ENCODE data around the gene ARHGAP6. TPM values are rescaled to one million over a fixed set of nuclear protein-coding genes. Genes with fewer than 3 reads are reported as not detected.
A peak's percentile ranks its signal among the peaks of the same experiment; 100 is the strongest.

Gene ARHGAP6
- total and polyA plus RNA-seq, 9 of the 15 experiments (the other 6 are each of a cell fraction or from before 2014, with no cell fraction given), result 12.5 to 63.6 (median 41.8) TPM

DNA sequence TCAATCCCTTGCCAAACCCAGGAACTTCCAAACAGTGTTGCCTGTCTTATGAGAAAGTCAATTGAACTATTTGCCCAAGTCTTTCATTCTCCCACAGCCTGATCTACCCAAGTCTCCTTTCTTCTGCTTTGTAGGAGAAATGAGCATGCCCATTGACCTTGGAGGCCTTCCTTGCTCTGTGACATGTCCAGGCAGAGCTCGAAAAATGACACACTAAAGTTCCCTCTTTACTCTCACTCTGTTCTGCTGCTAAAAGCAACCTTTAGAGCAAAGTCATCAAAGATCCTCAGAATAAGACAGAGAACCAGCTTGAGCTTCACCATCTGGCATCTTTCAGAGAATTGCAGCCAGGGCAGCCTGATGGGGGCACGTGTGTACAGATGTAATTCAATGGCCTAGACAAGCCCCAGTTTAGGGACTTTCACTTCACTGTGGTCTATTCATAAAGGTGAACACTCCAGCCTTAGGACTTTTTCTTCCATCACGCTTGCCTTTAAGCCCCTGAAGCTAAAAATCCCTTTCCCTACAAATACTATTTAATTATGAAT, 236.1 kb downstream of the ARHGAP6 start:
- no peaks in the 10 kb centered on the region for H4K20me1 ChIP-seq (replicated peaks; ENCODE audit: control insufficient read depth, insufficient read depth, low read length)
- in situ Hi-C loops (cut with MboI) (no loop called here), intact Hi-C loops (cut with micrococcal nuclease) (no loop called here)
- 41% methylated on average over 2 of the region's 3 CpGs for WGBS (ENCODE audit: insufficient coverage, low coverage, missing lambda C conversion rate)
- no peaks in the 10 kb centered on the region for H3K9me1 ChIP-seq (ENCODE audit: control insufficient read depth, insufficient read depth, low read length)
- H3K4me1 ChIP-seq (replicated peaks in 1 of 2; ENCODE audit: control insufficient read depth in 2 of 2, insufficient read depth in 2 of 2, low read length in 2 of 2), result peaks cover 14 to 15% of the 10 kb centered on the region in 2 experiments; a peak in 4 of 5 replicates
- CTCF ChIA-PET (ENCODE audit: low intra/inter-chr PET ratio), result no interaction called here
- ATAC-seq, result no peak
- H3K27ac ChIP-seq (ENCODE audit: extremely low read depth, low read depth, low read length), result no peak overlapping the region
- no peaks in the 10 kb centered on the region for H3K9me3 ChIP-seq (replicated peaks; ENCODE audit: control insufficient read depth, insufficient read depth, low read depth, low read length)
- no peak for DNase-seq (ENCODE audit: extremely low read depth in 1 of 4, low spot score in 3 of 4)
- H3K4me2 ChIP-seq (ENCODE audit: insufficient read depth, low read length), result no peak overlapping the region
- no peak overlapping the region for H3K9ac ChIP-seq (ENCODE audit: insufficient read depth in 1 of 2, low read depth in 2 of 2, low read length in 2 of 2)
- peak overlapping the region; percentile 74 for H2AFZ ChIP-seq (ENCODE audit: low read depth, low read length)
- H3K36me3 ChIP-seq (ENCODE audit: control insufficient read depth, insufficient read depth, low read length), result 0 out of 3 replicates have a peak, but pooled peaks cover 4% of the 10 kb centered on the region
- no peak overlapping the region for H3K4me3 ChIP-seq
- H3K79me2 ChIP-seq (ENCODE audit: control insufficient read depth, insufficient read depth, low read length), result peaks cover 36% of the 10 kb centered on the region
- no TSS peak for BruUV-seq (replicated peaks)
- POLR2A ChIA-PET, result interaction anchor here (1.1 kb wide), 1 partner anchor 8 kb away, joined by 3 read pairs; no protein-coding TSS in a partner anchor
- no peaks in the 10 kb centered on the region for H3K27me3 ChIP-seq (ENCODE audit: control insufficient read depth in 2 of 2, insufficient read depth in 2 of 2, low read length in 2 of 2)
- no peak for FAIRE-seq
- TF ChIP-seq, protein P1, sequence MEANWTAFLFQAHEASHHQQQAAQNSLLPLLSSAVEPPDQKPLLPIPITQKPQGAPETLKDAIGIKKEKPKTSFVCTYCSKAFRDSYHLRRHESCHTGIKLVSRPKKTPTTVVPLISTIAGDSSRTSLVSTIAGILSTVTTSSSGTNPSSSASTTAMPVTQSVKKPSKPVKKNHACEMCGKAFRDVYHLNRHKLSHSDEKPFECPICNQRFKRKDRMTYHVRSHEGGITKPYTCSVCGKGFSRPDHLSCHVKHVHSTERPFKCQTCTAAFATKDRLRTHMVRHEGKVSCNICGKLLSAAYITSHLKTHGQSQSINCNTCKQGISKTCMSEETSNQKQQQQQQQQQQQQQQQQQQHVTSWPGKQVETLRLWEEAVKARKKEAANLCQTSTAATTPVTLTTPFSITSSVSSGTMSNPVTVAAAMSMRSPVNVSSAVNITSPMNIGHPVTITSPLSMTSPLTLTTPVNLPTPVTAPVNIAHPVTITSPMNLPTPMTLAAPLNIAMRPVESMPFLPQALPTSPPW (CRISPR knock-in tag; IDR thresholded peaks at IDR 0.05), result no peak
- TF ChIP-seq NCOA4 (IDR thresholded peaks at IDR 0.05; ENCODE audit: partially characterized antibody) (no peak), E2F3 (CRISPR knock-in tag; IDR thresholded peaks at IDR 0.05) (no peak), CBX2 (IDR thresholded peaks at IDR 0.05; ENCODE audit: insufficient read depth, low read length, poor library complexity, severe bottlenecking) (no peak)
